Activated T-cell treated with anti-CD3 and anti-CD28 coated beads, Interleukin-2, amount 50 U/mL, for 72 hours (primary cell): ENCODE data around the gene PDSS2. TPM values are rescaled to one million over a fixed set of nuclear protein-coding genes. Genes with fewer than 3 reads are reported as not detected.

Experiments used
- ATAC-seq, 2 donors: fragments of 150-1000 bp; cut with Tn5 transposase; replicated peaks in 1 of 2; 2 replicates each; pipeline ENCODE4 v1.10.0; 2021; ENCODE audit warnings: moderate library complexity in 2 of 2, mild to moderate bottlenecking in 1 of 2
- DNase-seq, 2 donors: peaks; one replicate each; pipeline ENCODE4 v3.0.0; 2021 to 2022; ENCODE audit warnings: mixed read lengths in 1 of 2
- H3K27ac Mint-ChIP-seq: one replicate; pipeline ENCODE4 v1.8.0; 2022; ENCODE audit warnings: mild to moderate bottlenecking, moderate library complexity, mixed read lengths
- H3K27me3 Mint-ChIP-seq: one replicate; pipeline ENCODE4 v1.8.0; 2022; ENCODE audit warnings: low read depth, mixed read lengths
- H3K36me3 Mint-ChIP-seq, 2 donors: one replicate each; pipeline ENCODE4 v1.8.0; 2022; ENCODE audit warnings: mixed read lengths in 2 of 2, mild to moderate bottlenecking in 1 of 2; ENCODE audit not compliant: insufficient read depth in 2 of 2
- H3K4me1 Mint-ChIP-seq: one replicate; pipeline ENCODE4 v1.8.0; 2022; ENCODE audit warnings: low read depth, mixed read lengths
- H3K4me3 Mint-ChIP-seq, 2 donors: one replicate each; pipeline ENCODE4 v1.8.0; 2022; ENCODE audit warnings: mild to moderate bottlenecking in 2 of 2, mixed read lengths in 2 of 2, moderate library complexity in 2 of 2
- H3K9me3 Mint-ChIP-seq, 2 donors: one replicate each; pipeline ENCODE4 v1.8.0; 2022; ENCODE audit warnings: mixed read lengths in 2 of 2
- total RNA-seq, 2 donors: library from RNA; stranded (reverse); gene quantifications; one replicate each; pipeline ENCODE4 v1.2.3, GENCODE V29; 2022

Gene PDSS2
- total RNA-seq, 2 donors from 2014 or later, result 12.1 to 14.3 TPM

DNA sequence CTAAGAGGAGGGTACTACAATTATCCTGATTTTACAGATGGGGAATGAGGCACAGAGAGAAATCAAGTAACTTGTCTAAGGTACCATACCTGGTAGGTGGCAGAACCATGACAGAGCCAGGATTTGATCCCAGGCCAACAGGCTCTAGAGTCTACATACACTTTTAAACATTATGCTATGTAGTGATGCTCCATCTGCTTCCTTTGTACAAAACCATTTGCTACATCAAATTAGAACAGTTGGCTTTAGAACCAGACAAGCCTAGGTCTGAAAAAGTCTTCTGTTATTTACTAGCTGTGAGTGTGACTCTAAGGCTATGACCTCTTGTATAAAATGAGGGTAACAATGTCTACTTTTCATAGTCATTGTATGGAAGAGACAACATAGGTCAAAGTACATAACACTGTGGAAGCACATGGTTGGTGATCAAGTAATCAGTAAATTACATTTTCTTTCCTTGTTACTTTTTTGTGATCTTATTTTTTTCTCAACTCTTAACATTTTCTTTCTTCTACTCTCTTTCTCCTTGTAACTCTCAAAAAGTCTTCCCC is 122.1 kb downstream of the PDSS2 start:
- no peaks in the 10 kb centered on the region for H3K36me3 Mint-ChIP-seq
- H3K4me1 Mint-ChIP-seq, result no peaks in the 10 kb centered on the region
- ATAC-seq (no peak), DNase-seq (no peak)
- no peak overlapping the region for H3K4me3 Mint-ChIP-seq
- H3K27ac Mint-ChIP-seq, result no peak overlapping the region
- no peaks in the 10 kb centered on the region for H3K27me3 Mint-ChIP-seq
- H3K9me3 Mint-ChIP-seq, result no peaks in the 10 kb centered on the region

DNA sequence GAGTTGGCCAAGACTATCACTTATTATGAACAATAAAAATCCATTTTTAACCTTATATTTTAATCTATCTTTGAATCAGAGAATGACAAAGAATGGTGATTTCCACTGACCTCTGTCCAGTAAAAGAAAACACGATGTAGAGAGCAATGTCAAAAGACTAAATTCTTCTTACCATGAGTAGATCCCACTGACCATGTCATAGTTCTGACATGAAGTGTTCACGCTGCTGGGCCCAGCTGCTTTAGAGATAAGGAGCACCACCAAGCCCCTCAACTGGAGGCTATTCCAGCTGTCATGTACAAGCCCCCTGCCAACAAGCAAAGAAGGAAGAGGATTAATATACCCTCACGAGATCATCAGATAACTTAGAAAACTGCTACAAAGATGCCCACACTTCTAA is 125.3 kb downstream of the PDSS2 start:
- no peaks in the 10 kb centered on the region for H3K36me3 Mint-ChIP-seq

DNA sequence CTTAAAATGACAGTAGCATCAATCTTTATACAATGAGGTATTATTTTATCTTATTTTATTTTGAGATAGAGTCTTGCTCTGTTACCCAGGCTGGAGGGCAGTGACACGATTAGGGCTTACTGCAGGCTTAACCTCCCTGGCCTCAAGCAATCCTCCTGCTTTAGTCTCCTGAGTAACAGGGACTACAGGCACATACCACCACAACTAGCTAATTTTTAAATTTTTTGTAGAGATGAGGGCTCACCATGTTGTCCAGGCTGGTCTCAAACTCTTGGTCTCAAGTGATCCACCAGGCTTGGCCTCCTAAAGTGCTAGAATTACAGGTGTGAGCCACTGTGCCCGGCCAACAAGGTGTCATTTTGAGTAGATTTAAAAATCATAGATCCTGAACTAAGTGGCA is 125.9 kb downstream of the PDSS2 start:
- Mint-ChIP-seq H3K4me1 (peaks cover 21% of the 10 kb centered on the region), H3K27me3 (no peaks in the 10 kb centered on the region), H3K27ac (no peak overlapping the region), H3K4me3 (no peak overlapping the region), H3K9me3 (no peaks in the 10 kb centered on the region), H3K36me3 (no peaks in the 10 kb centered on the region)
- ATAC-seq (no peak), DNase-seq (no peak)

More for the DNA sequence above, 125.3 kb downstream of the PDSS2 start:
- Mint-ChIP-seq H3K27me3 (no peaks in the 10 kb centered on the region), H3K4me3 (no peak overlapping the region), H3K9me3 (no peaks in the 10 kb centered on the region), H3K4me1 (peaks cover 21% of the 10 kb centered on the region), H3K27ac (no peak overlapping the region)
- ATAC-seq (no peak), DNase-seq (no peak)

DNA sequence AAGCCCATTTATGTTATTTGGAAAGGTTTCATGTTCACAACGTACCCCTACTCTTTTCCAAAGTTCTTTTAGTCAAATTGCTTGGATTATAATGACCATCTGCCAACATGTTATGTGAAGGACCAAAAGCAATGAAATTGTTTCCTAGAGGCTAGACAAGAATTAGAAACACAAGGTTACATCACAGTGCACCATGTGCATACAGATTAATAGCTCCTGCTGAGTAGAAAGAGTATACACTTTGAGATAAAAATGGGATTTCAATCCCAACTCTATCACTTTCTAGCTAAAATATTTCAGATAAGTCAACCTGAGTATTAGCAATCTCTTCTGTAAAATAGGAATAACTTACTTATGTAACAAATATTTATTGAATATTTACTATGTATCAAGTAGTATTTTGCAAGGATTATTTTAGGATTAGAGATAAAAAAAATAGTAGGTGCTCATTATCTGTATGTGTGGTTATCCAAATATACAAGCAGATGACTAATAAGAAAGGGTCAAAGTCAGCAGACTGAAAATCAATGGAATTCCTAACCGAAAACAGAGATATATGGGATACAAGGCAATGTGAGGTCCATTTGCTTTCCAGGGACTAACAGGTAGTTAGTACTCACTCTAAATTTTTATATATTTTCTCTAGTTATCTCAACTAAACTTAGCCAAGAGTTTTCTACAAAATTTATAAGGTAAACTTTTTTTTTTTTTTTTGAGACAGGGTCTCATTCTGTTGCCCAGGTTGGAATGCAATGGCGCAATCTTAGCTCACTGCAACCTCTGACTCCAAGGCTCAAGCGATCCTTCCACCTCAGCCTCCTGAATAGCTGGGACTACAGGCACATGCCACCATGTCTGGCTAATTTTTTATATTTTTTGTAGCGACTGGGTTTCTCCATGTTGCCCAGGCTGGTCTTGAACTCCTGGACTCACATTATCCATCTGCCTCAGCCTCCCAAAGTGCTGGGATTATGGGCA is 127.7 kb downstream of the PDSS2 start:
- Mint-ChIP-seq H3K9me3 (no peaks in the 10 kb centered on the region), H3K36me3 (no peaks in the 10 kb centered on the region), H3K4me3 (no peak overlapping the region), H3K27me3 (no peaks in the 10 kb centered on the region), H3K4me1 (peaks cover 21% of the 10 kb centered on the region), H3K27ac (no peak overlapping the region)
- ATAC-seq (no peak), DNase-seq (no peak)

DNA sequence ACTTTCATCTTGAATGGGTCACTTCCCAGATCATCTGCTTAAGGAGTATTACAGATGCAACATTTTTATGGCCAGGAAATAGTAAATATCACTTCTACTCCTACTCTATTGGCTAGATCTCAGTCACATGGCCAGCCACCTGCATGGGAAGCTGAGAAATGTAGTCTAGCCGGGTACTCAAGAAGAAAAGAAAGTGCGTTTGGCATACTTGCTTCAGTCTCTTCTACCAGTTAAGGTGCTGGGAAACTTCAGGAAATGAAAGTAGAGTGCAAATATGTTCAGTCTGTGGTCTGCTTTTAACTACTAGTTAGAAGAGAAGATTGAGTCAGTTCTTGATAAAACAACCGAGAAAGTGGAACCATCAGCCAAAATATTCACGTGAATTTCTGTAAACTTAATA is 129.2 kb downstream of the PDSS2 start:
- ATAC-seq, result peak; percentile 84 to 85
- peak overlapping the region; percentile 29 for H3K27ac Mint-ChIP-seq
- H3K4me1 Mint-ChIP-seq, result peaks cover 21% of the 10 kb centered on the region
- H3K27me3 Mint-ChIP-seq, result no peaks in the 10 kb centered on the region
- H3K4me3 Mint-ChIP-seq, result peak overlapping the region; percentile 38 to 63
- no peaks in the 10 kb centered on the region for H3K36me3 Mint-ChIP-seq
- no peaks in the 10 kb centered on the region for H3K9me3 Mint-ChIP-seq
- peak; percentile 9 to 19 for DNase-seq

DNA sequence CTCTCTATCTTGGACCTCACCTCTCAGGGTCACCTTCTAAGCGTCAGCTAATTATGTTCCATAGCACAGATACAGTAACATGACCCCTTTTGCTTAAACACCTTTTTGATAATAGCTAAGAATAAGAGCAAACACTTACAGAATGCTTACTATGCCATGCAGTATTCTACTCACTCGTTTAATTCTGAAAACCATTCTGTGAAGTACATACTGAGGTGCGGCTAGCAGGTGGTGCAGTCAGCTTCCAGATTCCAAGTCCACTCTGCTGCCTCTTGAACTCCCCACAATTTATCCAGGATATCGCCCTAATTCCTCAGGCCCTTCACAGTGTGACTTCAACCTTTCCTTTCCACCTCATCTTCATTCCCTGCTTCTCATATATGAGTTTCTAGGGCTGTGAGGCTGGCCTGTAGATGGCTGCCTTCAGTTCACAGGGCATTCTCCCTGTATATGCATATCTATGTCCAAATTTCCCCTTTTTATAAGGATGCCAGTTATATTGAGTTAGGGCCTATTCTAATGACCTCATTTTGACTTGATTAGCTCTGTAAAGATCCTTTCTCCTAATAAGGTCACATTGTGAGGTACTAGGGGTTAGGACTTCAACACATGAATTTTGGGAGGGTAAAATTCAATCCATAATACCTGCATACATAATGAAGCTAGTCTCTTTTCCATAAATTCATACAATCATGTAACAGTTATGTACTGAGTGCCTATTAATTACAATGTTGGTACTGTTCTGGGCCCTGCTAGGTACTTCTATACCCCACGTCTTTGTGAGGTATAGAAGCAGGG is 130.1 kb downstream of the PDSS2 start:
- no peak for DNase-seq
- H3K36me3 Mint-ChIP-seq, result no peaks in the 10 kb centered on the region
- no peaks in the 10 kb centered on the region for H3K9me3 Mint-ChIP-seq
- no peak for ATAC-seq
- H3K4me3 Mint-ChIP-seq, result no peak overlapping the region
- no peaks in the 10 kb centered on the region for H3K27me3 Mint-ChIP-seq
- H3K27ac Mint-ChIP-seq, result no peak overlapping the region
- peaks cover 21% of the 10 kb centered on the region for H3K4me1 Mint-ChIP-seq

DNA sequence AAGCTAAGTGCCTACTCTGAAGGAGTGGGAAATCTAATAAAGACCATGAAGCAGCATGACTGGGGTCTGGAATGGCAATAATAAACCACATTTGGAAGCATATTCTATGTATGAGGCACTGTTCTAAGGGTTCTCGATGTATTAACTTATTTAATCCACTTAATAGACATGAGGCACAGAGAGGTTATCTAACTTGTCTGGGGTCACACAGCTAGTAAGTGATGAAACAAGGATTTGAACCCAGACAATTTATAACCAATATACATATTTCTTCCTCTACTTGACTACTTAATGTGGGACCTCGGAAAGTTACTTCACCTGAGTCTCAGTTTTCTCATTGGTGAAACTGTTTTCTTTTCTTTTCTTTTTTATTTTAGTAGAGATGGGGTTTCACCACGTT is 131.3 kb downstream of the PDSS2 start:
- ATAC-seq (no peak), DNase-seq (no peak)
- Mint-ChIP-seq H3K27me3 (no peaks in the 10 kb centered on the region), H3K9me3 (no peaks in the 10 kb centered on the region), H3K4me3 (no peak overlapping the region), H3K4me1 (peaks cover 26% of the 10 kb centered on the region), H3K27ac (no peak overlapping the region), H3K36me3 (no peaks in the 10 kb centered on the region)

DNA sequence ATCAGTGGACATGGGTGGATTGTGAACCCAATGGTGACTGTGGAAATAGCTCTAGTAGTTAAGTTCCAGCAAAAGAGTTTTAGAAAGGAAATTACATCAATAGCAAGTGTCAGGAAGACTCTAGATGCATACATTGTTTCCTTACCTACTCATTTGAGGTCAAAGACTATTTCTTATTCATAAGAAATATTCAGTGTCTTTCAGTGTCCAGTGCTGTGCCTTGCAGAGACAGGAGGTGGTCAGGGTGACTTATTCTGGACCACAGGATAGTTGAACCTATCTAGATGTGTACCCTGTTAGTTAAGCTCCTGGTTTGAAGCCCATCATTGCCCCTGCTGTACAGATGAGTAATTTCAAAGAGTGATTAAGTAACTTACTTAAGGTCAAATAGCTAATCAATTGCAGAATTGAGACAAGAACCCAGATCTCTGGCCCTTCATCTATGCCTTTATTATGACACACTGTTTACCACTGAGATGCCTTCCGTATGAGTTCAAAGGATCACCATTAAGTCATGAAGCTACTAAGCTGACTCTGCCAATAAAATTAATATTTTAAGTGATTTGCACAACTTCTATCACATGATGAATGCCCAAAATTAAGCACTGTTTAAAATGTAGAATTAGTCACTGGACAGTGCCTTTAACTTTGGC is 136.1 kb downstream of the PDSS2 start:
- Mint-ChIP-seq H3K4me3 (no peak overlapping the region), H3K27ac (no peak overlapping the region), H3K36me3 (no peaks in the 10 kb centered on the region), H3K9me3 (no peaks in the 10 kb centered on the region), H3K27me3 (no peaks in the 10 kb centered on the region), H3K4me1 (peaks cover 23% of the 10 kb centered on the region)
- ATAC-seq, result no peak
- DNase-seq, result no peak

DNA sequence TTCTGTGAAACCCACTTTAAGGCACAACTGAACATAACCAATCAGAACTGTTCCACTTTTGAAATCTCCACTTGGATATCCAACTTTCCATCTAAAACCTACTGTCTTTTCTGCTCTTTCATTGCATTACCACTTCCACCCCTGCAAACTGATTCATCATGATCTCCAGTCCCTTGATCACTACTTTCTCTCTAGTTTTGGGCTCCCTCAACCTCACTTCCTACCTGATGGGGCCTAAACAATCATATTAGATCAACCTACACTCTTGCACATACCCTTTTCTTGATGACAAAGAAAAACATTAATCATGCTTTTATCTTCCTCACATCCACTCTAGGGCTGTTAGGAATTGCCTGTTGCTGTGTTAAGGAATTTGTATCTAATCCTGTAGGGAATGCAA is 137.6 kb downstream of the PDSS2 start:
- Mint-ChIP-seq H3K27ac (no peak overlapping the region), H3K9me3 (no peaks in the 10 kb centered on the region), H3K4me3 (no peak overlapping the region), H3K4me1 (peaks cover 23% of the 10 kb centered on the region), H3K27me3 (no peaks in the 10 kb centered on the region), H3K36me3 (no peaks in the 10 kb centered on the region)
- DNase-seq (no peak), ATAC-seq (peak; percentile 72 to 82)

DNA sequence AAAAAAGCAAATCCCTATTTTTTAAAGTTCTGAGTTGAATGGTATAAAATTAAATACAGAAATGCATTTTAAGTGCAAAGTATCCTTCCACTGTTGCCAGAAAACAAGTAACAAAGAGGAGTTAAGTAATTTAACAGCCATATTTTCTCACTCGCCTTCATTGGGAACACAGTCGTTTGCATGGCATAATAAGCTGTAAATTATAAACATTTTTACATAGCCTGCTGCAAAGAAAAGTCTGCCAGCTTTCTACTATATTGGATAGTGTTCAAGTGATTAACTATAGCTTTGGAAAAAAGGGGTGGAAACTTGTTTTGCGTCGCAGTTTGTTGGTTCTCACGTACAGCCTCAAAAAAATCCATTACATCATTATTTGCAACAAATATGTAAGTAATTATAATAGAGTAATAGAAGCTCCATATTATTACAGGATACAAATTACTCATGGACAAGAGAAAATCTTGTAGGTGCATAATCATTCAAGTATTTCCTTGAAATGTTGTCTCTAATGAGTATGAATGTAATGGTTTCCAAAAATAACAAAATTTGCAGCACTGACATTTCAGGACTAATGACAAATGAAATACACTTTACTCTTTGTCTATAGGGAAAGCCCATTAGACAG is 139.3 kb downstream of the PDSS2 start:
- Mint-ChIP-seq H3K36me3 (no peaks in the 10 kb centered on the region), H3K27ac (no peak overlapping the region), H3K27me3 (no peaks in the 10 kb centered on the region)

DNA sequence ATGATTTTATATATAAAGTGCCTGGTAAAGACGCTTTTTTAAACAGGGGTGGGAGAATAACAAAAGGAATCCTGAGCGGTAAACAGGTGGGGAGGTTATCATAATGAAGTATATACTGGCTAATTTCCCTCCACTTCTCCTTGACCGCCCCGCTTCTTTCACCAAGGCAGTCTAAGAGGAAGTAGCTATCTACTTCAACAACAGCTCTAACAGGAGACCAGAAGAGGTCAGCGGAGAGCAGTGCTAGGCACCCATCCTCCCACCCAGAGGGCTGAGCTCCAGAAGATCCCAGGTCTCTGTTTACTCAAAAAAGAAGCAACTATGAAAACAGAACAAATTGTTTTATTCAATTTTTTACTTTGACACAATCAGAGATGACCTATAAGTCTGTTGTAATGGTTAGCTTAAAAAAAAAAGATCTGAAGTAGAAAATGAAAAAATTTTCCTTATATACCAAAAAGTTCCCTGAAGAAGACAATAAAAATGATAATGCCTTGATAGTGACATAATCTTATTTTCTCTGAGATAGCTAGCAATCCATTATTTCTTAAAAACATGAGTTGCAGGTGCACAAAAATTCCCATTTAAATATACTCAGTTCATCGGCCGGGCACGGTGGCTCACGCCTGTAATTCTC is 141.1 kb downstream of the PDSS2 start:
- Mint-ChIP-seq H3K4me3 (no peak overlapping the region), H3K36me3 (no peaks in the 10 kb centered on the region), H3K27ac (no peak overlapping the region), H3K27me3 (no peaks in the 10 kb centered on the region), H3K4me1 (peaks cover 20% of the 10 kb centered on the region), H3K9me3 (no peaks in the 10 kb centered on the region)
- ATAC-seq (peak; percentile 56 to 70), DNase-seq (peak; percentile 39 to 41)

More for the DNA sequence above, 139.3 kb downstream of the PDSS2 start:
- Mint-ChIP-seq H3K9me3 (no peaks in the 10 kb centered on the region), H3K4me1 (peaks cover 23% of the 10 kb centered on the region), H3K4me3 (no peak overlapping the region)
- ATAC-seq (no peak), DNase-seq (no peak)

DNA sequence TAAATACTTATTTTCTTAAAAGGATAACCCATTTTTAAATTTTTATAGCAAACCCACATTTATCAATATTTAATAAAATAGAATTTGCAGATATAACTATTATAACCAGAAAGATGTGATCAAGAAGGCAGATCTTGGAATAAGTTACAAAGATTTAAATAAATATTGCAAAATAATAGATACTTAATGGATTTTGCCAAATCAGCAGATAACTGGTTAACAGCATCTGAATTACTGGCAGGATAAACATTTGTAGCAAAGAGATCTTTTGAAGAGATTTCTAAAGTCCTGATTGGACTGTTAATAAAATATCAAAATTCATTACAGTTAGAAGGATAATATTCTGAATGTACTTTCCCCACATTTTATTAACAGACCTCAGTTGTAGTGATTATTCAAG is 144.2 kb downstream of the PDSS2 start:
- no peaks in the 10 kb centered on the region for H3K9me3 Mint-ChIP-seq
- ATAC-seq, result no peak

More for the DNA sequence above, 144.2 kb downstream of the PDSS2 start:
- no peak overlapping the region for H3K4me3 Mint-ChIP-seq
- no peak for DNase-seq
- no peaks in the 10 kb centered on the region for H3K36me3 Mint-ChIP-seq
- no peaks in the 10 kb centered on the region for H3K27me3 Mint-ChIP-seq
- no peaks in the 10 kb centered on the region for H3K4me1 Mint-ChIP-seq
- no peak overlapping the region for H3K27ac Mint-ChIP-seq
